GM19239 (cell line): Measurements from ENCODE around the gene TMPRSS6.

Experiments used
- DNase-seq: peaks from one replicate; pipeline ENCODE4 v3.0.0; 2011; ENCODE audit warnings: low spot score; ENCODE audit not compliant: insufficient read length
- FAIRE-seq: peaks from 2 replicates; lab custom pipeline; 2011; peaks lifted over from hg19 to GRCh38; lab: Jason Lieb, UNC

TMPRSS6 gene

DNA sequence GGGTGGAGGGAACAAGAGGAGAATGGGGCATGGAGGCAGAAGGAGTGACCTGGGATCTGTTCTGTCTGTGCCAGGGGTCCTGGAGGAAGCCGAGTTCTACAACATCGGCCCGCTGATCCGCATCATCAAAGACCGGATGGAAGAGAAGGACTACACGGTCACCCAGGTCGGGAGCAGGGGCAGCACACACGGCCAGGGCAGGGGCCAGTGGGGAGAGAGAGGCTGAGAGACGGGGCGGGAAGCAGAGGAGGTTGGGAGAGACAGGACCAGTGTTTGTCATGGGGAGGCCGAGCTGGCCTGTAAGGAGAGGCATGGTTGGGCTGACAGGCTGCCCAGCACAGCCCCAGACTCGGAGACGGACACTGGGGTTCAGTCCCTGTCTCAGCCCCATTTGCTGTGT is 53.3 kb downstream of the TMPRSS6 start:
- FAIRE-seq (no peak), DNase-seq (no peak)

GRCh38 chr22:37054600-37055365 is 54.7 kb downstream of the TMPRSS6 start:
- FAIRE-seq = no peak
- DNase-seq = no peak

DNA sequence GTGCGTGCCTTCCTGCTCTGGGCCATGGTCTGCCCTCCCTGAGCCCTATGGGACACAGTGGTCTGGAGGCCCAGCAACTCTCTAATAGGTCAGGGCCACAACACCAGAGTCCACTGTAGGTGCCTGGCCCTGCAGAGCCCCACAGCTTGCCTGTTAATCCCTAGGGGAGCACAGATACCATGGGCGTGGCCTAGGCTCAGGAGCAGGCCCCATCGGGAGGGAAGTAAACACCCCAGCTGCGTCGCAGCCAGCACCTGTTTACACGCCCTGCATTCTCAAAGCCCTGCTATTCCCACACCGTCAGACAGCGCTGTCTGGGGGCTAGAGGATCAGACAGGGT is 55.5 kb downstream of the TMPRSS6 start:
- FAIRE-seq (no peak), DNase-seq (no peak)

GRCh38 chr22:37053310-37054055 is 56.0 kb downstream of the TMPRSS6 start:
- FAIRE-seq = no peak
- DNase-seq = no peak

- FAIRE-seq = no peak
Observed at GRCh38 chr22:37052386-37053309, 56.9 kb downstream of the TMPRSS6 start.

DNA sequence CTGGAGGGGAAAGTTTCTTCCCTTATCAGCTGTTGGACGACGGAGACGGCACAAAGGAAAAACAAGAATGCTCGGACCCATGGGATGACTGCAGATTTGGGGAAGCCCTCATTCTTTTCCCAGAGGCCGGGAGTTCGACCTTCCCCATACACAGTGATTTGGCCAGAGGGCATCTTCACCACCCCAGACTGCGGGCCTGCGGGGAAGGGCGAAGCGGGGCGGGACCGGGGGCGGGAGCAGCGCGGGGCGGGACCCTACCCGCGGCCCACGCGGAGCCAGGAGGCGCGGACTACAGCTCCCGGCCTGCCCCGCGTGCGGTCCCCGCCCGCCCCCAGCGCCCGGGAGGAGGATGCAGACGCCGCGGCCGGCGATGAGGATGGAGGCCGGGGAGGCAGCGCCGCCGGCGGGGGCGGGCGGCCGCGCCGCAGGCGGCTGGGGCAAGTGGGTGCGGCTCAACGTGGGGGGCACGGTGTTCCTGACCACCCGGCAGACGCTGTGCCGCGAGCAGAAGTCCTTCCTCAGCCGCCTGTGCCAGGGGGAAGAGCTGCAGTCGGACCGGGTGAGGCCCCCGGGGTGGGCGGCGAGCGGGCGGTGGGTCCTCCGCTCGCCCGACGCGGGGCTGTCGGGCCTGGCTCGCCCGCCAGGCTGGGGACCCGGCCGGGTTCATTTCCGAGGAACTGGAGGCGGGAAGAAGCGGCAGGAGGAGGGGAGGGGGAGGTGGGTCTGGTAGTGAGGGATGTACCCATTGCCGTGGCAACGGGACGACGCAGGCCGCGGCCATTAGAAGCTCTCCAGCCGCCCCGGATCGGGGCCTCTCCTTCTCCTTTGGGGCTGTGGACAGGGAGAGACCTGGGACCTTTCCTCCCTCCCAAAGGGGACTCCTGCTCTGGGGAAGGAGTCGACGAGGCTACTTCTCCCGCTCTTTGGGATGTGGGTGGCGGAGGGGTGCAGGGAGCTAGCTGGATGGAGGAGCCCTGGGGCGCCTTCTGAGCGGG is 57.8 kb downstream of the TMPRSS6 start, which contains the start of gene KCTD17:
KCTD17 (plus strand) TSS at position 352 of the 995 bp plus-strand sequence; CDS start at position 371, 19 bp downstream.
- FAIRE-seq (peak; percentile 77), DNase-seq (peak; percentile 94)

More at GRCh38 chr22:37052386-37053309, 56.9 kb downstream of the TMPRSS6 start:
- no peak for DNase-seq

DNA sequence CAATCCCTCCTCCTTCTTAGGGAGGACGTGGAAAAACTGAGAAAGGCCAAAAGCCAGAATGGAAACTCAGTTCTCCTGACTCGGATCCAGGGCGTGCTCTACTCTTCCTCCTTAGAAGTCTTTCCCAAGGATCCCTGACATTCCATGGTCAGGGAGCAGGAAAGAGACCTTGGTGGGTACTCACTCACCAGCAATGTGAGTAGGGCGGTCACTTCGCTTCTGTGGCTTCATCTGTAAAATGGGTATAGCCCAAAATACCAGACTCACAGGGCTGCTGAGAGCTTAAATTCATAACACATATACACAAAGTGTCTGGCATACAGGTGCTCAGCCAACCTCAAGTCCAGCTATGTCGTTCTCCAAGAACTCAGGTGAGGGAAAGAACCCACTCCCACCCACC is 58.6 kb downstream of the TMPRSS6 start:
- FAIRE-seq = no peak

DNA sequence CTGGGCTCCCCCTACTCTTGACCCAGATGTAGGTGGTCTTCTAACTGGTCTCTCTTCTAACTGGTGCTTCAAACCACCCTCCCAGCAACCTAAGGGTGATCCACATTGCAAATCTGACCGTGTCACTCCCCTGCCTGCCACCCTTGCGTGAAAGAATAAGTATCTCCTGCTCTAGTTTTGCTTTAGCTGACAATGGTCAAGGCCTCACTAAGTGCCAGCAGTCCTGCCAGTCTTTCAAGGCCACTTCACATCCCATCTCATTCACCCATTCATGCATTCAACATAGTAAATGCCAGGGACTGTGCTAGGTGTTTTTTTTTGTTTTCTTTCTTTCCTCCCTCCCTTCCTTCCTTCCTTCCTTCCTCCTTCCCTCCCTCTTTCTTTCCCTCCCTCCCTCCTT is 60.3 kb downstream of the TMPRSS6 start:
- DNase-seq (no peak), FAIRE-seq (no peak)

More for the DNA sequence above, 58.6 kb downstream of the TMPRSS6 start:
- no peak for DNase-seq

DNA sequence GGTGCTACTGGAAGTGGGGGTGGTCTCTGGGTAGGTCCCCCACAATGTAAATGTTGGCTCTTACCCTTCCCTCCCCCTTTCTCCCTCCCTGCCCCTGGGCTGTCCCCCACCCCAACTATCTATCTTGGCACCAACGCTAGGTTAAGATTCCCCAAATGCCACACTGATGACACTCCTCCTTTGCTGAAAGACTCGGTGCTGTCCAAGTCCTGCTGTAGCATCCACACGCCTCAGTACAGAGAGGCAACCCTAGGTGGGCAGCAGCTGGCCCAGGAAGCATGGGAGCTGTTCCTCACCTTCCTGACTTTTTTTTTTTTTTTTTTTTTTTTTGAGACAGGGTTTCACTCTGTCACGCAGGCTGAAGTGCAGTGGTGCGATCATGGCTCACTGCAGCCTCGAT is 61.4 kb downstream of the TMPRSS6 start:
- FAIRE-seq = no peak
- no peak for DNase-seq

DNA sequence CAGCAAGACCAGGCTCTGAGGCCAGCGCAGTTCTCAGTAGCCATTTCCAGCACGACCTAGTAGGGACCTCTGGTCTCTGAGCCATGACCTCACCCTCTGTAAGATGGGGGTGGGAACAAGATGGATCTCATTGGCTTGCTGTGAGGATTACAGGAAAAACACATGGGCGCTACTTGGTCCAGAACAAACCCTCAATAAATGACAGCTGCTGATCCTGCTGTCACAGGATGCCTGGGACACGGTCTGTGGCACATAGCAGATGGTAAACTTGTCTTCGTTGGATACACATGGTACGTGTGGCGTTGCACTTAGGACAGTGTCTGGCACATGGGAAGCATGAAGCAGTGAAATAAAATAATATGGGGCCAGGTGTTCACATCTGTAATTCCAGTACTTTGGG is 62.5 kb downstream of the TMPRSS6 start:
- DNase-seq = no peak
- FAIRE-seq = no peak

GRCh38 chr22:37046589-37046988 is 62.9 kb downstream of the TMPRSS6 start:
- DNase-seq = no peak
- FAIRE-seq = no peak

DNA sequence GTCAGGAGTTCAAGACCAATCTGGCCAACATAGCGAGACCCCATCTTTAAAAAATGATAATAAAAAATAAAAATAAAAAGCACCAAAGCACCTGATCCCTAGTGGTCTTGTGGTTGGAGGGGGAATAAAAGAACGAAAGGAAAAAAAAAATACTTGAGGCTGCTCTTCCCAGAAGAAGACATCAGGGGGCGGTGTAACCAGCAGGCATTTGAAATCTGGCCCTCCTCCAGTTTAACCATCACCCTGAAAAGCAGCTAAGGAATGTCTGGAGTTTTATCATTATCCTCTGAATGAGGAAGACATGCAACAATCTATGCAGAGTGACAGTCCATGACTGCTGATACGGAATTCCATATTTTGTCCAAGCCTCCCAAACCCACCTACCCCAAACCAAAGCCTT is 63.6 kb downstream of the TMPRSS6 start:
- no peak for DNase-seq
- FAIRE-seq = no peak

DNA sequence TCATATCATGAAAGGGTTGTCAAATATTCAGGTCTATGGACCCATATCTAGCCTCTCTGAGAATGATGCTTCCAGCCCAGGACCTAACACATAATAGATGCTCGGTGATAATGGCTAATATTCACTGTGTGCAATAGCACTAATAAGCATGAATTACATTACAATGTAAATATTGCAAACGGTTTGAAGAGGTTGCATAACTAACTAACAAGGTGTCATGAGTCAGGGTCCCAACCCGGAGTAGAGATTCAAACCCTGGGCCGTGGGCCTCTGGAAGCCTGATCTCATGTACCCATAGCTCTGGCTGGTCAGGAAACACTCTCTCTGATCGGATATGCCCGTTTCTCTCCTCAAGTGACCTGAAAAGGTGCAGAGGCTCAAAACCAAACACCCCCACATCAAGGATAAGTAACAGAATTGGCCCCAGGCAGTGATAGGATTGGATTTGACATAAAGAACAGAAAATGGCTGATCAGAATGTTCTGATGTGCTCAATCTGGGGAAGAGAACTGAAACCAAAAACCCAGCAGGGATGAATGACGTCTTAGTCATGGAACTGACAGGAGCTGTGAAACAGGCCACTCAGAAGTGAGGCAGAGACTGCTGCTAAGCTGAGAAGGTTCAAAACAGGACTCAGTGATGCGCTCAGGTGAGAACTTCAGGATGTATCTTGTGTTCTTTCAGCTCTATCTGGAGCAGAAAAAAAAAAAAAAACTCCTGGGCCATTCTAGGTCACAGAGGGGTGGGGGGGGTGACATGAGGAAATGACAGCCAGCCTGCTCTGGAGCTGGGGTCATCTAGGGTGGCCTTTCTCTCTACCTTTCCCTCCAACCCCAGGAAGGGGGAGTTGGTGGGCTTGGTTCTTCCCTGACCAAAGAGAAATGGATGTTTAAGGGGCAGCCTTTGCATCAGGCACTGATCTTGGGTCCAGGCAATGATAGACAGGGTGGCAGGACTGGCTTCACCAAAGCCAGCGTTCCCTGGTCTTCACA is 64.6 kb downstream of the TMPRSS6 start:
- FAIRE-seq = no peak
- DNase-seq = no peak

GRCh38 chr22:37043828-37044538 is 65.5 kb downstream of the TMPRSS6 start:
- DNase-seq (peak; percentile 93), FAIRE-seq (peak; percentile 90)

GRCh38 chr22:37043209-37043827 is 66.2 kb downstream of the TMPRSS6 start:
- no peak for DNase-seq
- FAIRE-seq = no peak

GRCh38 chr22:37039466-37039865 is 70.0 kb downstream of the TMPRSS6 start:
- no peak for FAIRE-seq
- DNase-seq = no peak

- no peak for DNase-seq
- FAIRE-seq = no peak
Observed at GRCh38 chr22:37037669-37038068, 71.8 kb downstream of the TMPRSS6 start.
